NCI-H1105 (cell line): Measurements from ENCODE around the gene FARP1.
"Not testable (repeated sequence)": the region's sequence is repeated elsewhere in the genome, so short reads cannot be mapped to it uniquely, and the experiment has no call there.

Experiments used
- DNase-seq: peaks from one replicate; lab custom pipeline; 2025; lab: John Stamatoyannopoulos, UW

Gene FARP1

GRCh38 chr13:98396071-98396710, 253.3 kb downstream of the FARP1 start:
- DNase-seq = no peak

- no peak for DNase-seq
Measured at GRCh38 chr13:98397221-98397620, 254.3 kb downstream of the FARP1 start.

GRCh38 chr13:98397861-98398260, 255.0 kb downstream of the FARP1 start:
- no peak for DNase-seq

GRCh38 chr13:98398581-98398980, 255.7 kb downstream of the FARP1 start:
- no peak for DNase-seq

- no peak for DNase-seq
Measured at GRCh38 chr13:98399756-98400155, 256.9 kb downstream of the FARP1 start.

- DNase-seq = no peak
Measured at GRCh38 chr13:98401934-98402333, 259.0 kb downstream of the FARP1 start.

GRCh38 chr13:98403076-98403475, 260.2 kb downstream of the FARP1 start:
- DNase-seq = no peak

GRCh38 chr13:98405107-98405571, 262.2 kb downstream of the FARP1 start:
- peak; percentile 60 for DNase-seq

GRCh38 chr13:98405690-98406344, 262.9 kb downstream of the FARP1 start:
- DNase-seq = peak; percentile 60

- DNase-seq = peak; percentile 36
Measured at GRCh38 chr13:98406427-98406826, 263.5 kb downstream of the FARP1 start.

- DNase-seq = no peak
Measured at GRCh38 chr13:98406971-98407370, 264.1 kb downstream of the FARP1 start.

GRCh38 chr13:98407575-98407974, 264.7 kb downstream of the FARP1 start:
- no peak for DNase-seq

GRCh38 chr13:98409281-98409680, 266.4 kb downstream of the FARP1 start:
- DNase-seq = no peak

GRCh38 chr13:98410612-98411011, 267.7 kb downstream of the FARP1 start:
- DNase-seq = no peak

- no peak for DNase-seq
Measured at GRCh38 chr13:98411013-98411412, 268.1 kb downstream of the FARP1 start.

GRCh38 chr13:98411617-98412265, 268.8 kb downstream of the FARP1 start:
- DNase-seq = no peak

GRCh38 chr13:98413278-98413677, 270.4 kb downstream of the FARP1 start:
- DNase-seq = not testable (repeated sequence)

GRCh38 chr13:98413796-98414195, 270.9 kb downstream of the FARP1 start:
- DNase-seq = no peak

- no peak for DNase-seq
Measured at GRCh38 chr13:98415326-98416070, 272.6 kb downstream of the FARP1 start.

- DNase-seq = peak; percentile 87
Measured at GRCh38 chr13:98416408-98416807, 273.5 kb downstream of the FARP1 start.

- DNase-seq = no peak
Measured at GRCh38 chr13:98419786-98420553, 277.1 kb downstream of the FARP1 start.
